Smooth muscle cell (in vitro differentiated cells): ENCODE data around the gene CLDN9. TPM values are rescaled to one million over a fixed set of nuclear protein-coding genes. Genes with fewer than 3 reads are reported as not detected.

Source experiments
- DNase-seq: peaks from one replicate; lab custom pipeline; 2025; ENCODE audit not compliant: unreplicated experiment; lab: John Stamatoyannopoulos, UW
- H2AFZ ChIP-seq: fragments of 200-600 bp; sonication (generic); 2 replicates; pipeline ENCODE4 v1.6.0; 2016; ENCODE audit warnings: antibody characterized with exemption, low read depth, mild to moderate bottlenecking
- H3F3A ChIP-seq: fragments of 200-600 bp; sonication (generic); 2 replicates; pipeline ENCODE4 v1.6.0; 2017; ENCODE audit warnings: antibody characterized with exemption, low read depth
- H3K27ac ChIP-seq: fragments of 200-600 bp; sonication (generic); 2 replicates; pipeline ENCODE4 v1.5.1; 2016; ENCODE audit warnings: low read depth, mild to moderate bottlenecking
- H3K27me3 ChIP-seq: fragments of 200-600 bp; sonication (generic); 2 replicates; pipeline ENCODE4 v1.6.1; 2016; ENCODE audit warnings: low read depth, mild to moderate bottlenecking
- H3K36me3 ChIP-seq: fragments of 200-600 bp; sonication (generic); 2 replicates; pipeline ENCODE4 v1.5.1; 2016; ENCODE audit warnings: low read depth
- H3K4me1 ChIP-seq: fragments of 200-600 bp; sonication (generic); 2 replicates; pipeline ENCODE4 v1.5.1; 2016; ENCODE audit warnings: low read depth
- H3K4me2 ChIP-seq: fragments of 200-600 bp; sonication (generic); 2 replicates; pipeline ENCODE4 v1.6.0; 2016; ENCODE audit warnings: mild to moderate bottlenecking
- H3K4me3 ChIP-seq: fragments of 200-600 bp; sonication (generic); 2 replicates; pipeline ENCODE4 v1.5.1; 2016; ENCODE audit warnings: mild to moderate bottlenecking
- H3K79me2 ChIP-seq: fragments of 200-600 bp; sonication (generic); 2 replicates; pipeline ENCODE4 v1.6.0; 2016; ENCODE audit warnings: low read depth, mild to moderate bottlenecking
- H3K9ac ChIP-seq: fragments of 200-600 bp; sonication (generic); 2 replicates; pipeline ENCODE4 v1.6.0; 2016; ENCODE audit warnings: low read depth
- H3K9me3 ChIP-seq: fragments of 200-600 bp; sonication (generic); replicated peaks from 2 replicates; pipeline ENCODE4 v1.5.1; 2016; ENCODE audit warnings: low read depth
- H4K20me1 ChIP-seq: fragments of 200-600 bp; sonication (generic); 2 replicates; pipeline ENCODE4 v1.6.0; 2016; ENCODE audit warnings: low read depth
- WGBS: methylation state at CpG from one replicate; pipeline ENCODE4 v1.1.7; 2016; ENCODE audit warnings: low lambda C conversion rate; 5-methylcytosine and 5-hydroxymethylcytosine counted together
- polyA plus RNA-seq: library from polyadenylated mRNA; unstranded; fragments of >200 nt; fragmentation: Nextera tagmentation; extraction: Ambion mirVana; gene quantifications from 2 replicates; pipeline ENCODE4 v1.2.1, GENCODE V29; 2016
- total RNA-seq: library from RNA; depleted of rRNA; stranded (reverse); fragments of >200 nt; gene quantifications from 2 replicates; pipeline ENCODE4 v1.2.3, GENCODE V29; 2014
- TF ChIP-seq, protein P1 (sequence below): fragments of 200-600 bp; sonication (generic); IDR thresholded peaks from 2 replicates; pipeline ENCODE4 v1.5.1; 2017; ENCODE audit warnings: borderline replicate concordance, mild to moderate bottlenecking, antibody characterized with exemption; ENCODE audit not compliant: insufficient read depth, poor library complexity, severe bottlenecking

The CLDN9 gene
- total and polyA plus RNA-seq, 2 experiments from 2014 or later, result 0.81 to 1.8 TPM

DNA sequence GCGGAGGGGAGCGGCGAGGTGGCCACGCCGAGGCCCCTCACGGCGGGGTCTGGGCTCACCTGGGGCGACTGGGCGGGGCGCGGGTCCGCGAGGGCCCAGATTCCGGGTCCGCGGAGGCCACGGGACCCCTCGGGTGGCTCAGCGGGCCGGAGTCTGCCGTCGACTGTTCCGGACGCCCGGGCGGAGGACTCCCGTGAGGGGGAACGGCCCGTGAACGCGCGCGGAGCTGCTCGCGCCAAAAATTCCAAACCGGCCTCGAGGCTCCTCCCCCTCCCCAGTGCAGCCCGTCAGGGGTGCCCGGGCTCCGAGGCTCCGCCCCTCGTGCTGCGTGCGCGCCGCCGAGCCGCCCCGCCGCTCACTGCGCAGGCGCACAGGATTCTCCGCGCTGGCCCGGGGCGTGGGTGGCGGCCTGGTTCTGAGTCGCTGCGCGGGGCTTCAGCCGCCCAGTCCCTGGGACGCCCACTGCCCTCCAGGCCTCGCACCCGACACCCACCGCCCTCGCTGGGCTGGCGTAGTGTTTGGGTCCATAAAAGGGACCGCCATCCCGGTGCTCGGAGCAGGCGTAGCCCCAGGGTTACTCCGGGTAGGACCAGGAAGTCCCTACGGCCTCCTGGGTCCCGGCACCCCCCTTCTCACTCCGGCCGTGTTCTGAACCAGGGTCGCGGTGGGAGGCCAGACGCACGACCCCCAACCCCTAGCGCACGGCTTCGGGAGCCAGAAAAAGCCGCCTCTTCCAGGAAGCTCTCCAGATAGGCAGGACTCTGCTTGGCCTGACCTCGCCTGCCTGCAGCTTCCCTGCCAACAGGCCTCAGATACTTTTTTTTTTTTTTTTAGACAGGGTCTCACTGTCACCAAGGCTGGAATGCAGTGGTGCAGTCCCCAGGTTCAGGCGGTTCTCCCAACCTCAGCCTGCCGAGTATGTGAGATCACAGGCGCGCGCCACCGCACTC lies 32.2 kb upstream of the CLDN9 start, which contains the start of gene PKMYT1:
Gene PKMYT1 (minus strand): TSS at position 220 of the 950 bp plus-strand sequence. CDS start 789 bp downstream, outside the sequence.
- H3K79me2 ChIP-seq, result no peaks in the 10 kb centered on the region
- no peaks in the 10 kb centered on the region for H3K27me3 ChIP-seq
- H3K4me1 ChIP-seq, result peaks cover 20% of the 10 kb centered on the region
- TF ChIP-seq, protein P1, sequence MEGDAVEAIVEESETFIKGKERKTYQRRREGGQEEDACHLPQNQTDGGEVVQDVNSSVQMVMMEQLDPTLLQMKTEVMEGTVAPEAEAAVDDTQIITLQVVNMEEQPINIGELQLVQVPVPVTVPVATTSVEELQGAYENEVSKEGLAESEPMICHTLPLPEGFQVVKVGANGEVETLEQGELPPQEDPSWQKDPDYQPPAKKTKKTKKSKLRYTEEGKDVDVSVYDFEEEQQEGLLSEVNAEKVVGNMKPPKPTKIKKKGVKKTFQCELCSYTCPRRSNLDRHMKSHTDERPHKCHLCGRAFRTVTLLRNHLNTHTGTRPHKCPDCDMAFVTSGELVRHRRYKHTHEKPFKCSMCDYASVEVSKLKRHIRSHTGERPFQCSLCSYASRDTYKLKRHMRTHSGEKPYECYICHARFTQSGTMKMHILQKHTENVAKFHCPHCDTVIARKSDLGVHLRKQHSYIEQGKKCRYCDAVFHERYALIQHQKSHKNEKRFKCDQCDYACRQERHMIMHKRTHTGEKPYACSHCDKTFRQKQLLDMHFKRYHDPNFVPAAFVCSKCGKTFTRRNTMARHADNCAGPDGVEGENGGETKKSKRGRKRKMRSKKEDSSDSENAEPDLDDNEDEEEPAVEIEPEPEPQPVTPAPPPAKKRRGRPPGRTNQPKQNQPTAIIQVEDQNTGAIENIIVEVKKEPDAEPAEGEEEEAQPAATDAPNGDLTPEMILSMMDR, result no peak
- DNase-seq, result peak; percentile 77
- WGBS, result 9% methylated on average over 59 of the region's 91 CpGs
- peak within 1 kb of the TSS; percentile 81 for H2AFZ ChIP-seq
- peak within 1 kb of the TSS; percentile 70 for H3K4me3 ChIP-seq
- no peaks in the 10 kb centered on the region for H4K20me1 ChIP-seq
- peak within 1 kb of the TSS; percentile 88 for H3K4me2 ChIP-seq
- H3F3A ChIP-seq, result peaks cover 11% of the 10 kb centered on the region
- no peaks in the 10 kb centered on the region for H3K9me3 ChIP-seq
- H3K36me3 ChIP-seq, result no peaks in the 10 kb centered on the region
- H3K9ac ChIP-seq, result peak within 1 kb of the TSS; percentile 80
- H3K27ac ChIP-seq, result peak within 1 kb of the TSS; percentile 52

GRCh38 chr16:2981177-2981898 lies 31.4 kb upstream of the CLDN9 start:
- peaks cover 11% of the 10 kb centered on the region for H3F3A ChIP-seq
- no peak overlapping the region for H3K9ac ChIP-seq
- H3K36me3 ChIP-seq, result no peaks in the 10 kb centered on the region
- H3K4me1 ChIP-seq, result peaks cover 20% of the 10 kb centered on the region
- DNase-seq, result no peak
- peak overlapping the region; percentile 70 for H3K4me3 ChIP-seq
- H4K20me1 ChIP-seq, result no peaks in the 10 kb centered on the region
- H3K9me3 ChIP-seq, result no peaks in the 10 kb centered on the region
- no peaks in the 10 kb centered on the region for H3K27me3 ChIP-seq
- no peak overlapping the region for H2AFZ ChIP-seq
- 29% methylated on average over 33 of the region's 33 CpGs for WGBS
- no peak overlapping the region for H3K27ac ChIP-seq
- H3K79me2 ChIP-seq, result no peaks in the 10 kb centered on the region
- TF ChIP-seq, protein P1, result no peak
- peak overlapping the region; percentile 88 for H3K4me2 ChIP-seq

DNA sequence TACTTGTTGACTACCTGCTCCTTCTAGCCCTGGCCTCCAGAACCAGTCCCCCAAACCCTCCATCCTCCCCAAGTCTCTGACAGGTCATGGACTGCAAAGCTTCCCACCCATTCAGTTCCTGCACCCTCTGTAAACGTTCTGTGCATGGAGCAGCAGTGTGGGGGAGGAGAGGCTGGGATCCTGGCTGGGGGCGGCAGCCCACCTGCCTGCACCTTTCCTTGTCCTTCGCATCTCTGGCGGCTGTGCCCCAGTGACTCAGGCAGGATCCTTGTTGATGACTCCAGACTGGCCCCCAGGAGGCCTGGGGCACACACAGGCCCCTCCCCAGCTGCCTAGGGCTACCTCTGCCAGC lies 30.8 kb upstream of the CLDN9 start:
- DNase-seq, result no peak
- TF ChIP-seq, protein P1, result no peak
- no peaks in the 10 kb centered on the region for H3K27me3 ChIP-seq
- no peak overlapping the region for H3K4me3 ChIP-seq
- peaks cover 11% of the 10 kb centered on the region for H3F3A ChIP-seq
- H3K79me2 ChIP-seq, result no peaks in the 10 kb centered on the region
- H3K4me2 ChIP-seq, result peak overlapping the region; percentile 88
- H3K27ac ChIP-seq, result no peak overlapping the region
- no peak overlapping the region for H3K9ac ChIP-seq
- no peaks in the 10 kb centered on the region for H4K20me1 ChIP-seq
- H3K36me3 ChIP-seq, result no peaks in the 10 kb centered on the region
- H3K9me3 ChIP-seq, result no peaks in the 10 kb centered on the region
- H3K4me1 ChIP-seq, result peaks cover 20% of the 10 kb centered on the region
- 34% methylated on average over 4 of the region's 4 CpGs for WGBS
- no peak overlapping the region for H2AFZ ChIP-seq
